Epithelial cell of umbilical artery (primary cell): ENCODE data around the gene CCL25. TPM values are rescaled to one million over a fixed set of nuclear protein-coding genes. Genes with fewer than 3 reads are reported as not detected.

Source experiments
- total RNA-seq: library from RNA; depleted of rRNA; stranded (reverse); fragments of >200 nt; gene quantifications from 2 replicates; pipeline ENCODE4 v1.2.3, GENCODE V29; 2014

CCL25 gene
- not detected in 2 replicates for total RNA-seq

GRCh38 chr19:8052464-8052859 is at the start of gene CCL25:
CCL25 (plus strand) TSS chr19:8052760; CDS start chr19:8053050, 290 bp downstream.

DNA sequence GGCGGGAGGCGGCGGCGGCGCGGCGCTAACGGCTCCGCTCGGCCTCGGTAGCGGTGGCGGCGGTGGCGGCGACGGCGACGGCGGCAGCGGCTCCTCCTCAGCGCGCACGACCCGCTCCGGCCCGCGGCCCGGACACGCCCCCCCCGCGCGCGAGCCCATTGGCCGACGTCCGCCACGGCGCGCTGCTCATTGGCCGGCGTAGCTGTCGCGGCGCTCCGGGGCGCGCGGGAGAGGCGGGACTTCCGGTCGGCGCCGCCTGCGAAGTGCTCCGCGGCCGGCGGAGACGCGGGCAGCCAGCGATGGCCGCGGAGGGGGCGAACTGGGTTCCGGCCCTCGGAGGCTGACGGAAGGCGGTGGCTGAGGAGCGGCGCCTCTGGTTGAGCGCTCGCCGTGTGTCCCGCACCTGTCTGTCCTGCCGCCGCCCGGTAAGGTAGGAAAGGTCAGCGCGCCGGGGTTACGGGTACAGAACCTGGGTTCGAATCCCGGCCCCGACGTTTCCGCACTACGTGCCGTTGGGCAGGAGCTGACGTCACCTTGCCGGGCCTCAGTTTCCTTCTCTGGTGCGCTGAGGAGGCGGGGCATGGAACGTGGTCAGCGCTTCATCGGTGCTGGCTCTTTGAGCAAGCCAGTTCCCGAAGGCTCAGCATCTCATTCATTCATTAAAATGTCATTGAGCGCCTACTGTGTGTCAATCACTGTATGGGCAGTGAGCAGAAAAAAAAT is 46.9 kb upstream of the CCL25 start, which contains the start of gene ELAVL1:
Gene ELAVL1, minus strand, starts transcription at position 108 of the 723 bp plus-strand sequence. CDS start 13,826 bp downstream, outside the sequence.

Other genes with a start within 250 kb of the CCL25 start
- gene EVI5L, start 222.5 kb upstream of the CCL25 start, total RNA-seq, result 8.8 and 11.0 TPM in 2 replicates
- not detected in 2 replicates for gene PRR36, start 178.4 kb upstream of the CCL25 start, total RNA-seq
- 1.1 and 1.3 TPM in 2 replicates for gene LRRC8E, start 164.2 kb upstream of the CCL25 start, total RNA-seq
- 8.4 and 11.6 TPM in 2 replicates for gene MAP2K7, start 148.9 kb upstream of the CCL25 start, total RNA-seq
- 2.3 TPM in 1 of 2 replicates, not detected in the other for gene TGFBR3L, start 137.9 kb upstream of the CCL25 start, total RNA-seq
- gene SNAPC2, start 132.4 kb upstream of the CCL25 start, total RNA-seq, result 16.3 and 22.7 TPM in 2 replicates
- gene CTXN1, start 126.6 kb upstream of the CCL25 start, total RNA-seq, result 4.1 and 12.3 TPM in 2 replicates
- 58.4 and 65.6 TPM in 2 replicates for gene TIMM44, start 109.1 kb upstream of the CCL25 start, total RNA-seq
- 25.7 and 38.0 TPM in 2 replicates for gene ELAVL1, start 47.1 kb upstream of the CCL25 start, total RNA-seq
- not detected in 2 replicates for gene FBN3, start 96.8 kb downstream of the CCL25 start, total RNA-seq
- 1.5 and 1.9 TPM in 2 replicates for gene CERS4, start 156.6 kb downstream of the CCL25 start, total RNA-seq